Calu3 (cell line): ENCODE data around the gene LRRC47. TPM values are rescaled to one million over a fixed set of nuclear protein-coding genes. Genes with fewer than 3 reads are reported as not detected.

Experiments used
- BruUV-seq: library from RNA; stranded (reverse); fragments of 400-500 nt; replicated peaks from 2 replicates; lab custom pipeline; 2021; lab: Mats Ljungman, UMichigan
- CTCF ChIA-PET: fragments of 300-600 bp; sonication (Branson Sonifier 250); formaldehyde crosslinking; loops from one replicate; lab custom pipeline; 2022; ENCODE audit warnings: antibody characterized with exemption; lab: Charles Lee
- DNase-seq: peaks from one replicate; pipeline ENCODE4 v3.0.0; 2022
- H3K27ac Mint-ChIP-seq: one replicate; pipeline ENCODE4 v1.8.0; 2022; ENCODE audit warnings: mixed read lengths; ENCODE audit not compliant: unreplicated experiment
- H3K27me3 Mint-ChIP-seq: one replicate; pipeline ENCODE4 v1.8.0; 2022; ENCODE audit warnings: mixed read lengths; ENCODE audit not compliant: unreplicated experiment
- H3K36me3 Mint-ChIP-seq: one replicate; pipeline ENCODE4 v1.8.0; 2022; ENCODE audit warnings: mild to moderate bottlenecking, moderate library complexity, mixed read lengths; ENCODE audit not compliant: insufficient read depth, unreplicated experiment
- H3K4me1 Mint-ChIP-seq: one replicate; pipeline ENCODE4 v1.8.0; 2022; ENCODE audit warnings: mild to moderate bottlenecking, low read depth, mixed read lengths; ENCODE audit not compliant: unreplicated experiment
- H3K4me3 Mint-ChIP-seq: one replicate; pipeline ENCODE4 v1.8.0; 2022; ENCODE audit warnings: mild to moderate bottlenecking, low read depth, moderate library complexity, mixed read lengths; ENCODE audit not compliant: unreplicated experiment
- H3K9me3 Mint-ChIP-seq: one replicate; pipeline ENCODE4 v1.8.0; 2022; ENCODE audit warnings: low read depth, mixed read lengths; ENCODE audit not compliant: unreplicated experiment
- CTCF ChIP-seq: fragments of 200-600 bp; IDR thresholded peaks from one replicate; pipeline ENCODE4 v1.8.0; 2022; ENCODE audit warnings: antibody characterized with exemption; ENCODE audit not compliant: unreplicated experiment
- intact Hi-C: fragments of 100-400 bp; cut with micrococcal nuclease; formaldehyde crosslinking; loops from one replicate; pipeline ENCODE4 v1.10.0; 2022; ENCODE audit not compliant: unreplicated experiment
- total RNA-seq: library from RNA; stranded (reverse); gene quantifications from 2 replicates; pipeline ENCODE4 v1.2.3, GENCODE V29; 2022

Gene LRRC47
- total RNA-seq, 1 experiment from 2014 or later = 35.8 TPM

- H3K27ac Mint-ChIP-seq = no peak overlapping the region
- CTCF ChIA-PET = no interaction called here
- intact Hi-C loops = no loop called here
- TF ChIP-seq CTCF = no peak
- no TSS peak for BruUV-seq
- H3K4me1 Mint-ChIP-seq = no peaks in the 10 kb centered on the region
- peaks cover 83% of the 10 kb centered on the region for H3K27me3 Mint-ChIP-seq
- H3K36me3 Mint-ChIP-seq = no peaks in the 10 kb centered on the region
- DNase-seq = no peak
- H3K9me3 Mint-ChIP-seq = peaks cover 4% of the 10 kb centered on the region
- H3K4me3 Mint-ChIP-seq = no peak overlapping the region
These were observed 34.8 kb downstream of the LRRC47 start for GRCh38 chr1:3761296-3762010.

- TF ChIP-seq CTCF = no peak
- Mint-ChIP-seq H3K27ac (no peak overlapping the region), H3K36me3 (no peaks in the 10 kb centered on the region), H3K9me3 (peaks cover 4% of the 10 kb centered on the region), H3K27me3 (peaks cover 67% of the 10 kb centered on the region), H3K4me3 (no peak overlapping the region), H3K4me1 (no peaks in the 10 kb centered on the region)
- no peak for DNase-seq
- CTCF ChIA-PET = no interaction called here
- BruUV-seq = no TSS peak
- intact Hi-C loops = no loop called here
These were observed 36.5 kb downstream of the LRRC47 start for GRCh38 chr1:3759796-3760195.

- H3K9me3 Mint-ChIP-seq = peaks cover 4% of the 10 kb centered on the region
- CTCF ChIA-PET = no interaction called here
- H3K27ac Mint-ChIP-seq = no peak overlapping the region
- no peaks in the 10 kb centered on the region for H3K4me1 Mint-ChIP-seq
- H3K27me3 Mint-ChIP-seq = peaks cover 60% of the 10 kb centered on the region
- H3K36me3 Mint-ChIP-seq = no peaks in the 10 kb centered on the region
- intact Hi-C loops = no loop called here
- no peak for DNase-seq
- no peak for TF ChIP-seq CTCF
- no TSS peak for BruUV-seq
- H3K4me3 Mint-ChIP-seq = no peak overlapping the region
These were observed 37.1 kb downstream of the LRRC47 start for GRCh38 chr1:3759164-3759563.

GRCh38 chr1:3756394-3756793 is 39.9 kb downstream of the LRRC47 start:
- Mint-ChIP-seq H3K4me3 (no peak overlapping the region), H3K9me3 (peaks cover 4% of the 10 kb centered on the region), H3K4me1 (no peaks in the 10 kb centered on the region), H3K27ac (no peak overlapping the region), H3K27me3 (peaks cover 52% of the 10 kb centered on the region), H3K36me3 (no peaks in the 10 kb centered on the region)
- intact Hi-C loops = no loop called here
- CTCF ChIA-PET = no interaction called here
- no peak for TF ChIP-seq CTCF
- no TSS peak for BruUV-seq
- DNase-seq = no peak
